DND-41 (cell line): Measurements from ENCODE around the gene SRD5A1.

Experiments
- ATAC-seq: fragments of 200-7000 bp; cut with Tn5 transposase; 3 replicates; pipeline ENCODE4 v1.9.1; 2021; ENCODE audit warnings: low read depth; ENCODE audit not compliant: insufficient read depth
- DNase-seq: peaks from one replicate; pipeline ENCODE4 v3.0.0-alpha.2; 2020
- H2AFZ ChIP-seq: 2 replicates; pipeline ENCODE4 v1.6.0; 2012; ENCODE audit warnings: low read depth, low read length
- H3K27ac ChIP-seq: 2 replicates; pipeline ENCODE4 v1.5.1; 2012; ENCODE audit warnings: low read length, inconsistent platforms
- H3K27me3 ChIP-seq: fragments of 200-600 bp; sonication (generic); 2 replicates; pipeline ENCODE4 v1.6.0; 2012; ENCODE audit warnings: low read length, mild to moderate bottlenecking, inconsistent platforms; ENCODE audit not compliant: insufficient read depth, poor library complexity
- H3K36me3 ChIP-seq: 2 replicates; pipeline ENCODE4 v1.5.1; 2012; ENCODE audit warnings: low read length, inconsistent platforms; ENCODE audit not compliant: insufficient read depth
- H3K4me1 ChIP-seq: 2 replicates; pipeline ENCODE4 v1.5.1; 2012; ENCODE audit warnings: mild to moderate bottlenecking, low read length; ENCODE audit not compliant: insufficient read depth
- H3K4me2 ChIP-seq: 2 replicates; pipeline ENCODE4 v1.6.0; 2012; ENCODE audit warnings: mild to moderate bottlenecking, moderate library complexity, low read length, inconsistent platforms; ENCODE audit not compliant: insufficient read depth
- H3K4me3 ChIP-seq, 2 experiments: fragments of 200-600 bp in 1 of 2; shearing (Covaris generic) in 1 of 2; 2 replicates each; pipeline ENCODE4 v1.5.1; 2012 to 2016; ENCODE audit warnings: inconsistent platforms in 2 of 2, low read length in 2 of 2, mild to moderate bottlenecking in 2 of 2, low read depth in 1 of 2, moderate library complexity in 1 of 2
- H3K79me2 ChIP-seq: 2 replicates; pipeline ENCODE4 v1.6.0; 2012; ENCODE audit warnings: low read length, inconsistent platforms; ENCODE audit not compliant: insufficient read depth
- H3K9ac ChIP-seq: 2 replicates; pipeline ENCODE4 v1.6.0; 2012; ENCODE audit warnings: low read depth, mild to moderate bottlenecking, inconsistent platforms, low read length, moderate library complexity
- H3K9me3 ChIP-seq: 2 replicates; pipeline ENCODE4 v1.5.1; 2012; ENCODE audit warnings: low read length, moderate library complexity, mild to moderate bottlenecking, inconsistent platforms; ENCODE audit not compliant: insufficient read depth, severe bottlenecking
- H4K20me1 ChIP-seq: 2 replicates; pipeline ENCODE4 v1.6.0; 2012; ENCODE audit warnings: low read length; ENCODE audit not compliant: insufficient read depth
- EZH2 ChIP-seq: IDR thresholded peaks from 3 replicates; pipeline ENCODE4 v1.6.1; 2012; ENCODE audit warnings: borderline replicate concordance, low read depth, mild to moderate bottlenecking, moderate library complexity, low read length, inconsistent platforms; ENCODE audit not compliant: severe bottlenecking
- TF ChIP-seq, protein P1 (sequence below): IDR thresholded peaks from 2 replicates; pipeline ENCODE4 v1.5.1; 2012; ENCODE audit warnings: borderline replicate concordance, low read length, moderate library complexity, mild to moderate bottlenecking; ENCODE audit not compliant: poor library complexity, severe bottlenecking; ENCODE audit errors: extremely low read depth

The SRD5A1 gene

GRCh38 chr5:6723122-6723815, 90.0 kb downstream of the SRD5A1 start:
- peaks cover 100% of the 10 kb centered on the region for H3K79me2 ChIP-seq

DNA sequence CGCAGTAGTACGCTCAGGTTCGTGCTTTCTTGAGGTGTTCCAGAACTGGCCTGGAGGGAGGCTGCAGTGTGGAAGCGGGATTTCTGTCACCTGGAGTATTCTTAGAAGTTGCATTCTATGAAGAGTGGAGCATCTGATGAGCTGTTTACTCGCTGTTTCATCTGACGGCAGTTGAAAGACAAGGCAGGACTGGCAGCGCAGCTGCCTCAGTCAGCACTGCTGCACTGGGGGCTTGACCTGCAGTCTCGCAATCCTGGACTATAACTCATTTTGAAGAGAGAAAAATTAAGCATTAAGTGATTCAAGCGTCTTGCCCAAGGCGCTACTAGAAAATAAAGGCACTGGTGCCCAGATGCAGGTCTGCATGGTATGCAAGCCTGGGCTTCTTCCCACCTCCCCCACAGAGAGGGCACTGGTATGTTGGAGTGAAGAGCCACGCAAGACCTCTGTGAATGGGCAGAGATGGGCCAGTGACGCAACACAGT, 90.6 kb downstream of the SRD5A1 start:
- H3K27me3 ChIP-seq = no peaks in the 10 kb centered on the region
- no peak overlapping the region for H3K4me3 ChIP-seq
- H3K9me3 ChIP-seq = no peaks in the 10 kb centered on the region
- no peak overlapping the region for H3K4me2 ChIP-seq
- DNase-seq (no peak), ATAC-seq (no peak)
- H3K36me3 ChIP-seq = peaks cover 83% of the 10 kb centered on the region
- H3K27ac ChIP-seq = no peak overlapping the region
- H3K4me1 ChIP-seq = peaks cover 77% of the 10 kb centered on the region
- H3K79me2 ChIP-seq = peaks cover 100% of the 10 kb centered on the region
- TF ChIP-seq, protein P1, sequence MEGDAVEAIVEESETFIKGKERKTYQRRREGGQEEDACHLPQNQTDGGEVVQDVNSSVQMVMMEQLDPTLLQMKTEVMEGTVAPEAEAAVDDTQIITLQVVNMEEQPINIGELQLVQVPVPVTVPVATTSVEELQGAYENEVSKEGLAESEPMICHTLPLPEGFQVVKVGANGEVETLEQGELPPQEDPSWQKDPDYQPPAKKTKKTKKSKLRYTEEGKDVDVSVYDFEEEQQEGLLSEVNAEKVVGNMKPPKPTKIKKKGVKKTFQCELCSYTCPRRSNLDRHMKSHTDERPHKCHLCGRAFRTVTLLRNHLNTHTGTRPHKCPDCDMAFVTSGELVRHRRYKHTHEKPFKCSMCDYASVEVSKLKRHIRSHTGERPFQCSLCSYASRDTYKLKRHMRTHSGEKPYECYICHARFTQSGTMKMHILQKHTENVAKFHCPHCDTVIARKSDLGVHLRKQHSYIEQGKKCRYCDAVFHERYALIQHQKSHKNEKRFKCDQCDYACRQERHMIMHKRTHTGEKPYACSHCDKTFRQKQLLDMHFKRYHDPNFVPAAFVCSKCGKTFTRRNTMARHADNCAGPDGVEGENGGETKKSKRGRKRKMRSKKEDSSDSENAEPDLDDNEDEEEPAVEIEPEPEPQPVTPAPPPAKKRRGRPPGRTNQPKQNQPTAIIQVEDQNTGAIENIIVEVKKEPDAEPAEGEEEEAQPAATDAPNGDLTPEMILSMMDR = no peak
- no peak for TF ChIP-seq EZH2
- H4K20me1 ChIP-seq = peaks cover 94% of the 10 kb centered on the region
- H2AFZ ChIP-seq = no peak overlapping the region
- no peak overlapping the region for H3K9ac ChIP-seq

More at GRCh38 chr5:6723122-6723815, 90.0 kb downstream of the SRD5A1 start:
- peaks cover 77% of the 10 kb centered on the region for H3K4me1 ChIP-seq
- H4K20me1 ChIP-seq = peaks cover 95% of the 10 kb centered on the region
- TF ChIP-seq EZH2 = no peak
- TF ChIP-seq, protein P1 = no peak
- H3K36me3 ChIP-seq = peaks cover 87% of the 10 kb centered on the region
- H3K27ac ChIP-seq = no peak overlapping the region
- no peaks in the 10 kb centered on the region for H3K9me3 ChIP-seq
- ATAC-seq (no peak), DNase-seq (no peak)
- H3K27me3 ChIP-seq = no peaks in the 10 kb centered on the region
- no peak overlapping the region for H3K9ac ChIP-seq
- no peak overlapping the region for H2AFZ ChIP-seq
- no peak overlapping the region for H3K4me3 ChIP-seq
- no peak overlapping the region for H3K4me2 ChIP-seq
